ENCODE results near the gene PA2G4.
A peak's percentile ranks its signal among the peaks of the same experiment; 100 is the strongest.

The PA2G4 gene

GRCh38 chr12:56103066-56103711 is 1.2 kb upstream of the PA2G4 start:
- H4K91ac ChIP-seq (ENCODE audit: low read depth, low read length) = no peak overlapping the region
- DNase-seq = no peak
- H3K4ac ChIP-seq (ENCODE audit: low read depth, low read length) = no peak overlapping the region
- no peak overlapping the region for H3K14ac ChIP-seq (ENCODE audit: low read length)
- no peak overlapping the region for H4K8ac ChIP-seq (ENCODE audit: low read depth, low read length)
- H3K27me3 ChIP-seq (ENCODE audit: insufficient read depth, low read length) = no peaks in the 10 kb centered on the region
- H2AK5ac ChIP-seq (ENCODE audit: low read length) = no peak overlapping the region
- H3K36me3 ChIP-seq (ENCODE audit: control insufficient read depth in 1 of 2, insufficient read depth in 2 of 2, low read length in 2 of 2) = peaks cover 28 to 40% of the 10 kb centered on the region in 2 experiments
- H2BK12ac ChIP-seq (ENCODE audit: low read length) = no peak overlapping the region
- WGBS (ENCODE audit: extremely low coverage, insufficient coverage, insufficient read length) = no CpG with 5 or more reads among the region's 6 CpGs
- no peak overlapping the region for H3K23ac ChIP-seq (ENCODE audit: low read length)
- peaks cover 8% of the 10 kb centered on the region for H3K79me1 ChIP-seq (ENCODE audit: low read length)
- H3K4me3 ChIP-seq (ENCODE audit: low read depth, low read length) = no peak overlapping the region
- no peak overlapping the region for H2BK120ac ChIP-seq (ENCODE audit: insufficient read depth, low read length, poor library complexity)
- H3K18ac ChIP-seq (ENCODE audit: low read length) = no peak overlapping the region
- peaks cover 0 to 4% of the 10 kb centered on the region in 2 experiments for H3K4me1 ChIP-seq (ENCODE audit: control insufficient read depth in 1 of 2, insufficient read depth in 2 of 2, low read length in 2 of 2)
- H3K9me3 ChIP-seq (ENCODE audit: insufficient read depth, low read depth, low read length) = no peaks in the 10 kb centered on the region
- H2AFZ ChIP-seq (ENCODE audit: insufficient read depth, low read length, poor library complexity) = no peak overlapping the region
- H3K27ac ChIP-seq (ENCODE audit: low read depth, low read length) = peak overlapping the region; percentile 81
- peak overlapping the region; percentile 72 for H3K4me2 ChIP-seq (ENCODE audit: low read length)
- peaks cover 10% of the 10 kb centered on the region for H3K79me2 ChIP-seq (ENCODE audit: control insufficient read depth, insufficient read depth, low read length, poor library complexity)
- H2BK5ac ChIP-seq (ENCODE audit: low read depth, low read length, poor library complexity) = no peak overlapping the region
- no peak overlapping the region for H3K9ac ChIP-seq (ENCODE audit: low read length)
- H4K12ac ChIP-seq (ENCODE audit: low read depth, low read length) = no peak overlapping the region

GRCh38 chr12:56103823-56104108 is 593 bp upstream of the PA2G4 start:
- peak overlapping the region; percentile 78 for H3K14ac ChIP-seq (ENCODE audit: low read length)
- peaks cover 8% of the 10 kb centered on the region for H3K79me1 ChIP-seq (ENCODE audit: low read length)
- WGBS (ENCODE audit: extremely low coverage, insufficient coverage, insufficient read length) = no CpG with 5 or more reads among the region's 8 CpGs

GRCh38 chr12:56104815-56105608 is 653 bp downstream of the PA2G4 start:
- Histone ChIP-seq H3K27me3 (ENCODE audit: insufficient read depth, low read length) (no peaks in the 10 kb centered on the region), H3K4me1 (ENCODE audit: control insufficient read depth in 1 of 2, insufficient read depth in 2 of 2, low read length in 2 of 2) (peaks cover 0 to 4% of the 10 kb centered on the region in 2 experiments), H3K27ac (ENCODE audit: low read depth, low read length) (peak overlapping the region; percentile 69), H2BK120ac (ENCODE audit: insufficient read depth, low read length, poor library complexity) (peak overlapping the region; percentile 23), H3K18ac (ENCODE audit: low read length) (peak overlapping the region; percentile 87), H3K79me1 (ENCODE audit: low read length) (peaks cover 8% of the 10 kb centered on the region), H2BK5ac (ENCODE audit: low read depth, low read length, poor library complexity) (peak overlapping the region; percentile 78), H3K9ac (ENCODE audit: low read length) (peak overlapping the region; percentile 82), H2AK5ac (ENCODE audit: low read length) (peak overlapping the region; percentile 65), H3K36me3 (ENCODE audit: control insufficient read depth in 1 of 2, insufficient read depth in 2 of 2, low read length in 2 of 2) (peaks cover 20 to 37% of the 10 kb centered on the region in 2 experiments), H3K23ac (ENCODE audit: low read length) (no peak overlapping the region), H4K8ac (ENCODE audit: low read depth, low read length) (peak overlapping the region; percentile 67), H3K79me2 (ENCODE audit: control insufficient read depth, insufficient read depth, low read length, poor library complexity) (peaks cover 10% of the 10 kb centered on the region), H2AFZ (ENCODE audit: insufficient read depth, low read length, poor library complexity) (peak overlapping the region; percentile 46), H3K4ac (ENCODE audit: low read depth, low read length) (peak overlapping the region; percentile 90), H3K4me2 (ENCODE audit: low read length) (peak overlapping the region; percentile 97), H3K9me3 (ENCODE audit: insufficient read depth, low read depth, low read length) (no peaks in the 10 kb centered on the region), H2BK12ac (ENCODE audit: low read length) (no peak overlapping the region), H3K14ac (ENCODE audit: low read length) (peak overlapping the region; percentile 89), H3K4me3 (ENCODE audit: low read depth, low read length) (peak overlapping the region; percentile 95), H4K12ac (ENCODE audit: low read depth, low read length) (peak overlapping the region; percentile 62), H4K91ac (ENCODE audit: low read depth, low read length) (peak overlapping the region; percentile 65)
- DNase-seq = peak in 1 of 2 donors; percentile 44
- no CpG with 5 or more reads among the region's 40 CpGs for WGBS (ENCODE audit: extremely low coverage, insufficient coverage, insufficient read length)

More at GRCh38 chr12:56103823-56104108, 593 bp upstream of the PA2G4 start:
- no peak overlapping the region for H2BK12ac ChIP-seq (ENCODE audit: low read length)
- H3K9ac ChIP-seq (ENCODE audit: low read length) = peak overlapping the region; percentile 50
- peak overlapping the region; percentile 98 for H2AFZ ChIP-seq (ENCODE audit: insufficient read depth, low read length, poor library complexity)
- peak overlapping the region; percentile 30 for H3K4ac ChIP-seq (ENCODE audit: low read depth, low read length)
- H2AK5ac ChIP-seq (ENCODE audit: low read length) = no peak overlapping the region
- H3K18ac ChIP-seq (ENCODE audit: low read length) = peak overlapping the region; percentile 21
- DNase-seq = no peak
- H4K8ac ChIP-seq (ENCODE audit: low read depth, low read length) = peak overlapping the region; percentile 85
- peak overlapping the region; percentile 78 for H4K91ac ChIP-seq (ENCODE audit: low read depth, low read length)
- no peaks in the 10 kb centered on the region for H3K9me3 ChIP-seq (ENCODE audit: insufficient read depth, low read depth, low read length)
- H3K27me3 ChIP-seq (ENCODE audit: insufficient read depth, low read length) = no peaks in the 10 kb centered on the region
- peak overlapping the region; percentile 81 for H3K27ac ChIP-seq (ENCODE audit: low read depth, low read length)
- H3K23ac ChIP-seq (ENCODE audit: low read length) = no peak overlapping the region
- peak overlapping the region; percentile 76 for H4K12ac ChIP-seq (ENCODE audit: low read depth, low read length)
- peaks cover 25 to 37% of the 10 kb centered on the region in 2 experiments for H3K36me3 ChIP-seq (ENCODE audit: control insufficient read depth in 1 of 2, insufficient read depth in 2 of 2, low read length in 2 of 2)
- peak overlapping the region; percentile 72 for H3K4me2 ChIP-seq (ENCODE audit: low read length)
- H2BK5ac ChIP-seq (ENCODE audit: low read depth, low read length, poor library complexity) = peak overlapping the region; percentile 21
- H3K4me1 ChIP-seq (ENCODE audit: control insufficient read depth in 1 of 2, insufficient read depth in 2 of 2, low read length in 2 of 2) = peaks cover 0 to 4% of the 10 kb centered on the region in 2 experiments
- peak overlapping the region; percentile 70 for H3K4me3 ChIP-seq (ENCODE audit: low read depth, low read length)
- H3K79me2 ChIP-seq (ENCODE audit: control insufficient read depth, insufficient read depth, low read length, poor library complexity) = peaks cover 10% of the 10 kb centered on the region
- H2BK120ac ChIP-seq (ENCODE audit: insufficient read depth, low read length, poor library complexity) = no peak overlapping the region

- peak overlapping the region; percentile 82 for H3K9ac ChIP-seq (ENCODE audit: low read length)
- no peak overlapping the region for H2BK12ac ChIP-seq (ENCODE audit: low read length)
- DNase-seq = no peak
- H4K12ac ChIP-seq (ENCODE audit: low read depth, low read length) = no peak overlapping the region
- no peak overlapping the region for H4K91ac ChIP-seq (ENCODE audit: low read depth, low read length)
- H3K4ac ChIP-seq (ENCODE audit: low read depth, low read length) = peak overlapping the region; percentile 90
- no peak overlapping the region for H2BK5ac ChIP-seq (ENCODE audit: low read depth, low read length, poor library complexity)
- H3K23ac ChIP-seq (ENCODE audit: low read length) = no peak overlapping the region
- no peak overlapping the region for H3K27ac ChIP-seq (ENCODE audit: low read depth, low read length)
- H3K79me1 ChIP-seq (ENCODE audit: low read length) = peaks cover 8% of the 10 kb centered on the region
- H4K8ac ChIP-seq (ENCODE audit: low read depth, low read length) = no peak overlapping the region
- peaks cover 24 to 40% of the 10 kb centered on the region in 2 experiments for H3K36me3 ChIP-seq (ENCODE audit: control insufficient read depth in 1 of 2, insufficient read depth in 2 of 2, low read length in 2 of 2)
- H3K79me2 ChIP-seq (ENCODE audit: control insufficient read depth, insufficient read depth, low read length, poor library complexity) = peaks cover 10% of the 10 kb centered on the region
- peaks cover 0 to 4% of the 10 kb centered on the region in 2 experiments for H3K4me1 ChIP-seq (ENCODE audit: control insufficient read depth in 1 of 2, insufficient read depth in 2 of 2, low read length in 2 of 2)
- H3K9me3 ChIP-seq (ENCODE audit: insufficient read depth, low read depth, low read length) = no peaks in the 10 kb centered on the region
- H3K4me2 ChIP-seq (ENCODE audit: low read length) = peak overlapping the region; percentile 97
- no peak overlapping the region for H2AK5ac ChIP-seq (ENCODE audit: low read length)
- WGBS (ENCODE audit: extremely low coverage, insufficient coverage, insufficient read length) = no CpG with 5 or more reads among the region's 2 CpGs
- no peak overlapping the region for H3K18ac ChIP-seq (ENCODE audit: low read length)
- H3K14ac ChIP-seq (ENCODE audit: low read length) = no peak overlapping the region
- no peak overlapping the region for H2AFZ ChIP-seq (ENCODE audit: insufficient read depth, low read length, poor library complexity)
- H3K4me3 ChIP-seq (ENCODE audit: low read depth, low read length) = no peak overlapping the region
- H2BK120ac ChIP-seq (ENCODE audit: insufficient read depth, low read length, poor library complexity) = no peak overlapping the region
- no peaks in the 10 kb centered on the region for H3K27me3 ChIP-seq (ENCODE audit: insufficient read depth, low read length)
Observed at GRCh38 chr12:56105609-56105902, 1.2 kb downstream of the PA2G4 start.

All from trophoblast cell (in vitro differentiated cells and primary cell).